Neuronal stem cell (in vitro differentiated cells): ENCODE results near the gene ADGRG6.

Experiments
- DNase-seq: peaks from one replicate; pipeline ENCODE4 v3.0.0-alpha.2; 2013; ENCODE audit warnings: low spot score
- H2AFZ ChIP-seq: one replicate; pipeline ENCODE4 v1.6.1; 2013; ENCODE audit warnings: mild to moderate bottlenecking, low read length, inconsistent platforms
- H2AK5ac ChIP-seq: 2 replicates; pipeline ENCODE4 v1.6.1; 2013; ENCODE audit warnings: low read depth, mild to moderate bottlenecking, inconsistent platforms, low read length, moderate library complexity, mixed read lengths
- H2BK120ac ChIP-seq: 2 replicates; pipeline ENCODE4 v1.6.1; 2013; ENCODE audit warnings: low read depth, mild to moderate bottlenecking, inconsistent platforms, low read length, moderate library complexity, mixed read lengths
- H2BK12ac ChIP-seq: one replicate; pipeline ENCODE4 v1.6.1; 2013; ENCODE audit warnings: low read length, inconsistent platforms
- H2BK15ac ChIP-seq: 2 replicates; pipeline ENCODE4 v1.6.1; 2013; ENCODE audit warnings: mild to moderate bottlenecking, low read length, inconsistent platforms, mixed read lengths
- H2BK5ac ChIP-seq: one replicate; pipeline ENCODE4 v1.6.1; 2013; ENCODE audit warnings: inconsistent platforms, mild to moderate bottlenecking, low read length, moderate library complexity
- H3K14ac ChIP-seq: one replicate; pipeline ENCODE4 v1.6.1; 2013; ENCODE audit warnings: low read length, inconsistent platforms
- H3K18ac ChIP-seq: 2 replicates; pipeline ENCODE4 v1.6.1; 2013; ENCODE audit warnings: low read length, inconsistent platforms
- H3K23ac ChIP-seq: 2 replicates; pipeline ENCODE4 v1.6.1; 2013; ENCODE audit warnings: low read depth, mild to moderate bottlenecking, mixed read lengths, low read length, inconsistent platforms; ENCODE audit not compliant: poor library complexity
- H3K27ac ChIP-seq: replicated peaks from 3 replicates; pipeline ENCODE4 v1.5.1; 2013; ENCODE audit warnings: low read length, inconsistent platforms
- H3K27me3 ChIP-seq, 3 experiments: 2 replicates each; pipeline ENCODE4 v1.6.1; 2013; ENCODE audit warnings: low read length in 3 of 3, mild to moderate bottlenecking in 2 of 3, inconsistent platforms in 1 of 3, low read depth in 1 of 3, mixed read lengths in 1 of 3, moderate library complexity in 1 of 3; ENCODE audit not compliant: control insufficient read depth in 3 of 3, insufficient read depth in 3 of 3
- H3K36me3 ChIP-seq, 2 donors: replicated peaks in 1 of 2; 2 replicates each; pipeline ENCODE4 v1.6.1; 2013; ENCODE audit warnings: low read length in 2 of 2; ENCODE audit not compliant: control insufficient read depth in 2 of 2, insufficient read depth in 2 of 2
- H3K4ac ChIP-seq: 2 replicates; pipeline ENCODE4 v1.6.1; 2013; ENCODE audit warnings: inconsistent platforms, mild to moderate bottlenecking, low read length, moderate library complexity
- H3K4me1 ChIP-seq, 2 donors: 1 replicate in 1 of 2; 2 replicates in 1 of 2; pipeline ENCODE4 v1.6.1; 2013; ENCODE audit warnings: low read length in 2 of 2, low read depth in 1 of 2; ENCODE audit not compliant: control insufficient read depth in 2 of 2, insufficient read depth in 1 of 2
- H3K4me2 ChIP-seq: one replicate; pipeline ENCODE4 v1.6.1; 2013; ENCODE audit warnings: mild to moderate bottlenecking, low read length, inconsistent platforms; ENCODE audit not compliant: insufficient read depth, poor library complexity, severe bottlenecking
- H3K4me3 ChIP-seq, 2 donors: 2 replicates each; pipeline ENCODE4 v1.5.1; 2013; ENCODE audit warnings: low read length in 2 of 2, mild to moderate bottlenecking in 2 of 2, inconsistent platforms in 1 of 2, moderate library complexity in 1 of 2
- H3K79me1 ChIP-seq: one replicate; pipeline ENCODE4 v1.6.1; 2013; ENCODE audit warnings: low read depth, mild to moderate bottlenecking, inconsistent platforms, low read length, moderate library complexity
- H3K9ac ChIP-seq: one replicate; pipeline ENCODE4 v1.6.1; 2013; ENCODE audit warnings: mild to moderate bottlenecking, low read depth, low read length, inconsistent platforms; ENCODE audit not compliant: poor library complexity
- H3K9me3 ChIP-seq, 2 donors: replicated peaks in 1 of 2; 2 replicates each; pipeline versions ENCODE3 to v1.6.1; 2013; ENCODE audit warnings: low read length in 2 of 2, mild to moderate bottlenecking in 2 of 2, inconsistent platforms in 1 of 2, low read depth in 1 of 2, mixed read lengths in 1 of 2, moderate library complexity in 1 of 2; ENCODE audit not compliant: control insufficient read depth in 2 of 2, insufficient read depth in 1 of 2
- H4K8ac ChIP-seq: one replicate; pipeline ENCODE4 v1.6.1; 2013; ENCODE audit warnings: low read depth, mild to moderate bottlenecking, inconsistent platforms, low read length, moderate library complexity
- H4K91ac ChIP-seq: one replicate; pipeline ENCODE4 v1.6.1; 2013; ENCODE audit warnings: low read length, low read depth, mild to moderate bottlenecking, inconsistent platforms; ENCODE audit not compliant: poor library complexity
- WGBS, 2 donors: extraction: QIAGEN DNeasy Blood & Tissue Kit; methylation state at CpG; one replicate each; pipeline ENCODE4 v1.1.7; 2013; ENCODE audit warnings: missing lambda C conversion rate in 2 of 2, mixed read lengths in 1 of 2; ENCODE audit not compliant: insufficient read length in 2 of 2, insufficient replicate concordance in 1 of 2; ENCODE audit errors: extremely low coverage in 2 of 2; 5-methylcytosine and 5-hydroxymethylcytosine counted together

The ADGRG6 gene

GRCh38 chr6:142318714-142319113 is 16.9 kb downstream of the ADGRG6 start:
- Histone ChIP-seq H3K4me1 (no peaks in the 10 kb centered on the region), H2BK120ac (no peak overlapping the region), H2BK12ac (no peak overlapping the region), H3K23ac (no peak overlapping the region), H3K14ac (no peak overlapping the region), H3K4me2 (no peak overlapping the region), H2AK5ac (no peak overlapping the region), H4K91ac (no peak overlapping the region), H3K9ac (no peak overlapping the region), H2BK5ac (no peak overlapping the region), H2BK15ac (no peak overlapping the region), H3K9me3 (no peaks in the 10 kb centered on the region), H3K4ac (no peak overlapping the region), H3K79me1 (no peaks in the 10 kb centered on the region), H3K36me3 (no peaks in the 10 kb centered on the region), H3K18ac (no peak overlapping the region), H3K27me3 (no peaks in the 10 kb centered on the region), H3K4me3 (no peak overlapping the region), H2AFZ (peak overlapping the region; percentile 17), H4K8ac (no peak overlapping the region), H3K27ac (no peak overlapping the region)
- no CpG with 5 or more reads among the region's 1 CpG for WGBS, 2 donors
- no peak for DNase-seq

GRCh38 chr6:142320366-142320765 is 18.6 kb downstream of the ADGRG6 start:
- H4K91ac ChIP-seq: no peak overlapping the region
- WGBS, 2 donors: no CpG with 5 or more reads among the region's 3 CpGs
- no peak overlapping the region for H2BK5ac ChIP-seq
- no peak overlapping the region for H3K27ac ChIP-seq
- H3K4me2 ChIP-seq: no peak overlapping the region
- H3K79me1 ChIP-seq: no peaks in the 10 kb centered on the region
- no peak overlapping the region for H2BK120ac ChIP-seq
- H2AFZ ChIP-seq: no peak overlapping the region
- DNase-seq: no peak
- H2AK5ac ChIP-seq: no peak overlapping the region
- H3K4me1 ChIP-seq: no peaks in the 10 kb centered on the region
- no peak overlapping the region for H3K4me3 ChIP-seq
- no peak overlapping the region for H3K18ac ChIP-seq
- H3K27me3 ChIP-seq: no peaks in the 10 kb centered on the region
- no peak overlapping the region for H4K8ac ChIP-seq
- H2BK15ac ChIP-seq: no peak overlapping the region
- no peaks in the 10 kb centered on the region for H3K9me3 ChIP-seq
- H3K14ac ChIP-seq: no peak overlapping the region
- H3K4ac ChIP-seq: no peak overlapping the region
- no peak overlapping the region for H2BK12ac ChIP-seq
- H3K23ac ChIP-seq: no peak overlapping the region
- no peaks in the 10 kb centered on the region for H3K36me3 ChIP-seq
- no peak overlapping the region for H3K9ac ChIP-seq

- no peak overlapping the region for H3K4me3 ChIP-seq
- no peak overlapping the region for H3K14ac ChIP-seq
- H3K4ac ChIP-seq: no peak overlapping the region
- no peaks in the 10 kb centered on the region for H3K36me3 ChIP-seq
- no peak overlapping the region for H3K9ac ChIP-seq
- no peak overlapping the region for H4K91ac ChIP-seq
- no peak overlapping the region for H2AFZ ChIP-seq
- no peak overlapping the region for H2AK5ac ChIP-seq
- no peaks in the 10 kb centered on the region for H3K79me1 ChIP-seq
- no peak overlapping the region for H3K27ac ChIP-seq
- H2BK12ac ChIP-seq: no peak overlapping the region
- H3K27me3 ChIP-seq: no peaks in the 10 kb centered on the region
- no peak overlapping the region for H4K8ac ChIP-seq
- no peak overlapping the region for H3K23ac ChIP-seq
- no peak for DNase-seq
- no peak overlapping the region for H2BK5ac ChIP-seq
- H2BK120ac ChIP-seq: no peak overlapping the region
- H3K9me3 ChIP-seq: no peaks in the 10 kb centered on the region
- WGBS, 2 donors: no CpG with 5 or more reads among the region's 3 CpGs
- no peak overlapping the region for H3K18ac ChIP-seq
- no peak overlapping the region for H3K4me2 ChIP-seq
- no peaks in the 10 kb centered on the region for H3K4me1 ChIP-seq
- H2BK15ac ChIP-seq: no peak overlapping the region
Measured at GRCh38 chr6:142321451-142321850, 19.6 kb downstream of the ADGRG6 start.

GRCh38 chr6:142322066-142322465 is 20.3 kb downstream of the ADGRG6 start:
- no peak overlapping the region for H3K27ac ChIP-seq
- H3K4me3 ChIP-seq: no peak overlapping the region
- H3K9ac ChIP-seq: no peak overlapping the region
- H3K27me3 ChIP-seq: no peaks in the 10 kb centered on the region
- no peaks in the 10 kb centered on the region for H3K79me1 ChIP-seq
- H2AK5ac ChIP-seq: no peak overlapping the region
- no peak overlapping the region for H3K14ac ChIP-seq
- no peaks in the 10 kb centered on the region for H3K36me3 ChIP-seq
- no peak overlapping the region for H2AFZ ChIP-seq
- H4K91ac ChIP-seq: no peak overlapping the region
- no peaks in the 10 kb centered on the region for H3K4me1 ChIP-seq
- no peak overlapping the region for H2BK12ac ChIP-seq
- no peak overlapping the region for H3K4ac ChIP-seq
- H2BK5ac ChIP-seq: no peak overlapping the region
- no peaks in the 10 kb centered on the region for H3K9me3 ChIP-seq
- no CpG with 5 or more reads among the region's 5 CpGs for WGBS, 2 donors
- no peak overlapping the region for H2BK15ac ChIP-seq
- H3K23ac ChIP-seq: no peak overlapping the region
- no peak overlapping the region for H3K4me2 ChIP-seq
- H2BK120ac ChIP-seq: no peak overlapping the region
- H4K8ac ChIP-seq: no peak overlapping the region
- H3K18ac ChIP-seq: no peak overlapping the region
- no peak for DNase-seq
